GM12874 (cell line): ENCODE data around the gene CFAP77.

Experiments used
- TF ChIP-seq, protein P1 (sequence below): IDR thresholded peaks from 2 replicates; pipeline ENCODE4 v1.5.1; 2011; ENCODE audit warnings: low read depth, mild to moderate bottlenecking, control low read depth, low read length, moderate library complexity; ENCODE audit not compliant: insufficient read depth

Gene CFAP77

DNA sequence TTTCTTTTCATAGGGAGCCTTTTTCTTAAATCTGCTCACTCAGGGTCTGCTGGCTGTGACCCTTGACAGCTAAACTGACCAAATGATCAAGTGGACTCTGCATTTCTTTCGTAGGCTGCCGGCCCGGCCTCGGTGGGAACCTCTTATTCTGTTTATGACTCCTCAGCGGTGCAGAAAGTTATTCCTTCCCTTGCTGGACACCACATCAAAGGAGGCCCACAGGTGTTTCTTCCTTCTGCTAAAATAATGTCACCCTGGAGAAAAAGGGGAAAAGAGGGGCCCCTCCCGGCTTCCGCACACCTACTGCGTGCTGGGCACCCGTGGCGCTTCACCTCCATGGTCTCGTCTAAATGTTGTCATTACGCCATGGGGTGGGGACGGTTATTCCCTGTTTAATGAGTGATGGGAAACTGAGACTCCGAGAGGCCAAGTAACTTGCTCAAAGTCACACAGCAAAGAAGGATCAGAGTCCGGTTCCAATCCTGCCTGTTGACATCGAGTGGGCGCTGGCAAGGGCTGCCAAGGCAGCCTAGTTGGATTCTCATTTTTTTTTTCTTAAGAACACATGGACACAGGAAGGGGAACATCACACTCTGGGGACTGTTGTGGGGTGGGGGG lies 72.3 kb downstream of the CFAP77 start:
- TF ChIP-seq, protein P1, sequence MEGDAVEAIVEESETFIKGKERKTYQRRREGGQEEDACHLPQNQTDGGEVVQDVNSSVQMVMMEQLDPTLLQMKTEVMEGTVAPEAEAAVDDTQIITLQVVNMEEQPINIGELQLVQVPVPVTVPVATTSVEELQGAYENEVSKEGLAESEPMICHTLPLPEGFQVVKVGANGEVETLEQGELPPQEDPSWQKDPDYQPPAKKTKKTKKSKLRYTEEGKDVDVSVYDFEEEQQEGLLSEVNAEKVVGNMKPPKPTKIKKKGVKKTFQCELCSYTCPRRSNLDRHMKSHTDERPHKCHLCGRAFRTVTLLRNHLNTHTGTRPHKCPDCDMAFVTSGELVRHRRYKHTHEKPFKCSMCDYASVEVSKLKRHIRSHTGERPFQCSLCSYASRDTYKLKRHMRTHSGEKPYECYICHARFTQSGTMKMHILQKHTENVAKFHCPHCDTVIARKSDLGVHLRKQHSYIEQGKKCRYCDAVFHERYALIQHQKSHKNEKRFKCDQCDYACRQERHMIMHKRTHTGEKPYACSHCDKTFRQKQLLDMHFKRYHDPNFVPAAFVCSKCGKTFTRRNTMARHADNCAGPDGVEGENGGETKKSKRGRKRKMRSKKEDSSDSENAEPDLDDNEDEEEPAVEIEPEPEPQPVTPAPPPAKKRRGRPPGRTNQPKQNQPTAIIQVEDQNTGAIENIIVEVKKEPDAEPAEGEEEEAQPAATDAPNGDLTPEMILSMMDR = no peak

DNA sequence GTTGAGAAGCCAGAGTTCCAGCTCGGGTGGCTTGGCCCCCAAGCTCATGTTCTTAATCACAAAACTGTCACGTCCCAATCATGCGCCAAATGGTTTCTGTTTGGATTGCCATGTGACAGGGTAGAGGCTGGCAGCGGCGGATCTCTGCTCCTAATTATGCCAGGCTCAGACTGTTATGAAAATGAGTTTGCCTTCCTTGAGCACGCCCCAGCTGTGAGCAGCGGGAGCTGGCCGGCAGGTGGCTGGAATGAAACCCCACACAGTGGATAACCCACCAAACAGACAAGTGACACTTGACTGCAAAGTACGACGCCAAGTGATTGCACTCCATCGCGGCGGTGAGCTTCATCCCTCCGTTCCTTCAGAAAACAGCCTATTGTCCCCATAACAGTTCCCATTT lies 75.4 kb downstream of the CFAP77 start:
- TF ChIP-seq, protein P1 = no peak

DNA sequence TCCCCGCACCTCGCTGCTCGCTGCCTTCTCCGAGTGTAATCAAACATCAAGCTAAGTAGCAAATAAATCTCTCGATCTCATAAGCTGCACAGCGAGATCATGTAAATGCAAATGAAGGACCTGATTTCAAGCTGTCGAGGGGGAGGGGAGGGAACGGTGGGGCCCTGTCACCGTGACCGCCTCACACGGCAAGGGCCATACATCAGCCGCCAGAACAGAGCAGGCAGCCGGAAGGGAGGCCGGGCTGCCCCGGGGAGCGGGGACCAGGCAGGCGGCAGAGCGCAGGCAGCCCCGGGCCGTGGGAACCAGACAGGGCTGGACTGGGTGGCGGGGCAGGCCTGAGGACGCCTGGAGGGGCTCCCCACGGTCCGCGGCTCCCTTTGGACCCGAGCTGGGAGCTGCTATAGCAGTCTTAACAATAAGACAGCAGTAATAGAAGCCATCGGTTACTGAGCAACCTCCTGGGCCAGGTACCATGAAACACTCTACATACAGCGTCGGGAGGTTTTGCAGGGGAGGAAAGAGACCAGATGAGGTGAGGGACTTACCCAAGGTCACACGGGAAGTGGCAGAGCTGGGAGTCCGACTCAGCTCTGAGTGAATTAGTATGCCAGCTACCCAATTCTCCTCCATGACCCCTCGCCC lies 76.8 kb downstream of the CFAP77 start:
- TF ChIP-seq, protein P1 = no peak

DNA sequence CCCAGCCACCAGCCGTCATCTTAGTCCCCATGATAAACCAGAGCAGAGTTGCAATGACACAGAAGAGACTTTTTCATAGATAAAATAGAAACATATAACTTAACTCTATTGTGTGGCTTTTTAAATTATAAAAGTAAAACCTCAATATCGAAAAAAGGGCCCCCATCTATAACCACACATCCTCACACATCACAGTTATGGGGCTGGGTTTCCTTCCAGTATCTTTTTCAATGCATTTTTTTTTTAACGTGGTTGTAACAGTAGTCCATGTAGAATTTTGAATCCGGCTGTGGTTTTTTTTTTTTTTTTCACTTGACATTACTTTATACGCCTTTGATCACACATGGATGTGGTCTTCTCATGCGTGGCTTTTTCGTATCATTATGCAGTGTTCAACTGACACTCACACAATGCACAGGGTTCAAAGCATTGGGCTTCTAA lies 77.4 kb downstream of the CFAP77 start:
- TF ChIP-seq, protein P1 = no peak

DNA sequence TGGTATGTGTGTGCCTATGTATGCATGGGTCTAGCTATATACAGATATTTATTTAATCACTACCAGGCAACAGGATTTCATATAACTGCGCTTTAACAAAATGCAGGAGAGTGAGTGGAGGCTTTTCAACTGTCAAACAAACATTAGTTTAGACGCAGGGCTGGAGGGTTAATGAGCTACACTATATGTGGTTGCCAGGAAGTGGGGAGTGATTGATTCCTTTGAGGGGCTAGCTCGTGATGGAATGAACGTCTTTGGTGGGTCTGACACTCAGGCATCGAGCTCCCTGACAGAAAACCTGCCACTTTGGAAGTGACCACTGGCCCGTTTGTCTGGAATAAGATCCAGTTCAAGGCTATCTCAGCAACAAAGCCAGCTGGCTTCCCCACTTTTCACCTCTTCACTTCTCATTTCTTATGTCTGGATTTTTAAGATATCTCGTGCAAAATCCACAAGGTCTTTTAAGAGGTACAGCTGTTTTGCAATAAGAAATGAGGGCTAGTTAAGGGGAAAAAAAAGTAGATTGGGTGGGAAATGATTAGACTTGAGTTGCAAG lies 78.0 kb downstream of the CFAP77 start:
- TF ChIP-seq, protein P1 = no peak

DNA sequence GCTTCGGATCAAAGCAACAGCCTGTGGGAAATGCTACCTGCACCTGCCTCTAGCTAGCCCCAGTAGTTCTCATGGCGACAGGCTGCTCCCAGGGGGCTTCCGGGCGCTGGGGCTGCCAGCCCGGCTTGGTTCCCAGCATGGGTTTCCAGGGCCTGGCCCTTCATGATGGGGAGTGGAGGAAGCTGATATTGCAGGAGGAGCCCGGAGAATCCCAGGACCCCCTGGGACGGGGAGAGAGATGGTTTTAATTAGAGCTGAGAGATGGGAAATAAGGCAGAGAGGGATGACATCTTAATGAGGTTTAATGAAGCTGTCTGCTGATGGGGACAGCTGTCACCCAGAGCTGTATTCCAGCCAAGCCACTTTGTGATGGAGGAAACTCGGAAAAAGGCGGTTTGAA lies 78.6 kb downstream of the CFAP77 start:
- TF ChIP-seq, protein P1 = no peak

DNA sequence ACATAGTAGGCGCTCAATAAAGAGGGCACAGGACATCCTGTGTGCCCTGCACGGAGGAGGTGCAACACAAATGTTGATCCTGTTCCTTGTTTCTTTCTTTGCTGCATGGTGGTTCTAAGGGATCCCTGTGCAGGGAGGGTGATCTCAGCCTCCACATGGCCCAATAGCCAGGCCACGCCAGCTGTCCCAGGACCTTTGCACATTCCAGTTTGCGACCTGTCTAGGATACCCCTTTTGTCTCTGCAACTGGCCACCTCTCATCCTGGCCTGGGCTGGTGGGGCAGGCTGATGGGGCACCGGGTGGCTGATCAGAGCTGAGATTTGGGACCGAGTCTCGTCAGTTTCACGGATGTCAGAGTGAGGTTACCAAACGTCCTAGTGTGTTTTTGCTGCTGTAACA lies 79.5 kb downstream of the CFAP77 start:
- TF ChIP-seq, protein P1 = no peak
